Spleen (tissue), 7 donors: Measurements from ENCODE around the gene OMP.

Experiments
- POLR2A ChIP-seq, 3 donors: fragments of 450-650 bp; IDR thresholded peaks; one replicate each; pipeline ENCODE4 v1.5.1; 2017; ENCODE audit warnings: antibody characterized with exemption in 3 of 3, mild to moderate bottlenecking in 1 of 3
- POLR2AphosphoS5 ChIP-seq, 3 donors: sonication (generic); formaldehyde crosslinking; IDR thresholded peaks; one replicate each; pipeline ENCODE4 v1.5.1; 2017; ENCODE audit warnings: antibody characterized with exemption in 3 of 3
- TF ChIP-seq, protein P1 (sequence below), 11 experiments: fragments of 200-600 bp in 7 of 11; fragments of 450-650 bp in 4 of 11; sonication (generic) in 4 of 11; IDR thresholded peaks in 8 of 11; conservative IDR thresholded peaks in 3 of 11; 1 replicate in 7 of 11; 2 replicates in 4 of 11; pipeline versions ENCODE4 v1.4.0 to v1.8.0; 2016 to 2021; ENCODE audit warnings: antibody characterized with exemption in 11 of 11, inconsistent platforms in 4 of 11, mild to moderate bottlenecking in 1 of 11
- donor health status: DM: no; HTN: no; CAD: no; lungs with moderate emphysema.
- donor health status: DM: no; HTN: no; CAD: no.
- donor health status: DM: no; HTN: no; CAD: no.

DNA sequence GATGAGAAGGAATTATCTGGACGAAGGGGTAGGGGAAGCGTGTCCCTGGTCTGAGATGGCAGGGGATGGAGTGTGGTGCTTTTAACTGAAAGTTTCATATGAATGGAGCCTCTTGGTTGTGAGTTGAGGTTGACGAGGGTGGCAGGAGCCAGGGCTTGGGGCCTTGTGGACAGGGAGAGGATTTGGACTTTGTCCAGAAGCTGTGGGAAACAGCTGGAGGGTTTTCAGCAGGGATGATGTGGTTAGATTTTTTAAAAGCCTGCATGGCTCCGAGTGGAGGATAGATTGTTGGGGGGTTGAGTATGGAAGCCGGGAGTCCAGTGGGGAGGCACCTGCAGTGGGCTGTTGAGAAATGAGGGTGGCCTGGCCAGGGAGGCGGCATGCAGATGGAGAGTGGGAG is 50.2 kb downstream of the OMP start:
- TF ChIP-seq, protein P1, sequence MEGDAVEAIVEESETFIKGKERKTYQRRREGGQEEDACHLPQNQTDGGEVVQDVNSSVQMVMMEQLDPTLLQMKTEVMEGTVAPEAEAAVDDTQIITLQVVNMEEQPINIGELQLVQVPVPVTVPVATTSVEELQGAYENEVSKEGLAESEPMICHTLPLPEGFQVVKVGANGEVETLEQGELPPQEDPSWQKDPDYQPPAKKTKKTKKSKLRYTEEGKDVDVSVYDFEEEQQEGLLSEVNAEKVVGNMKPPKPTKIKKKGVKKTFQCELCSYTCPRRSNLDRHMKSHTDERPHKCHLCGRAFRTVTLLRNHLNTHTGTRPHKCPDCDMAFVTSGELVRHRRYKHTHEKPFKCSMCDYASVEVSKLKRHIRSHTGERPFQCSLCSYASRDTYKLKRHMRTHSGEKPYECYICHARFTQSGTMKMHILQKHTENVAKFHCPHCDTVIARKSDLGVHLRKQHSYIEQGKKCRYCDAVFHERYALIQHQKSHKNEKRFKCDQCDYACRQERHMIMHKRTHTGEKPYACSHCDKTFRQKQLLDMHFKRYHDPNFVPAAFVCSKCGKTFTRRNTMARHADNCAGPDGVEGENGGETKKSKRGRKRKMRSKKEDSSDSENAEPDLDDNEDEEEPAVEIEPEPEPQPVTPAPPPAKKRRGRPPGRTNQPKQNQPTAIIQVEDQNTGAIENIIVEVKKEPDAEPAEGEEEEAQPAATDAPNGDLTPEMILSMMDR (IDR thresholded peaks at IDR 0.05 in 8 of 11, conservative IDR thresholded peaks at IDR 0.05 in 3 of 11): no peak
- TF ChIP-seq POLR2A (IDR thresholded peaks at IDR 0.05) (no peak), POLR2AphosphoS5 (IDR thresholded peaks at IDR 0.05) (no peak)
